Measurements from ENCODE around the gene AJUBA.
A peak's percentile ranks its signal among the peaks of the same experiment; 100 is the strongest.

Gene AJUBA

DNA sequence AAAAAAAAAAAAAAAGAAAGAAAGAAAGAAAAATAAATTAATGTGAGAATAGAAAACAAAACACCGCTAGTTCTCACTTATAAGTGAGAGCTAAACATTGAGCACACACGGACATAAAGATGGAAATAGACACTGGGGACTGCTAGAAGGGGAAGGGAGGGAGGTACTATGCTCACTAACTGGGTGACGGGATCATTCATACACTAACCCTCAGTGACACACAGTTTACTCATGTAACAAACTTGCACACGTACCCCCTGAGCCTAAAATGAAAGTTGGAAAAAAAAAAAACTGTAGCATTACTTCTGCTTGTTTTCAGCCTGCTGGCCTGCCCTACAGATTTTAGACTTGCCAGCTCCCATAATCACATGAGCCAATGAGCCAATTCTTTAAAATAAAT, 42.7 kb downstream of the AJUBA start:
- no peak for DNase-seq
- no peak for ATAC-seq (ENCODE audit: insufficient read depth, low read depth)
- no peak overlapping the region for H2AFZ ChIP-seq (ENCODE audit: low read depth, low read length)

DNA sequence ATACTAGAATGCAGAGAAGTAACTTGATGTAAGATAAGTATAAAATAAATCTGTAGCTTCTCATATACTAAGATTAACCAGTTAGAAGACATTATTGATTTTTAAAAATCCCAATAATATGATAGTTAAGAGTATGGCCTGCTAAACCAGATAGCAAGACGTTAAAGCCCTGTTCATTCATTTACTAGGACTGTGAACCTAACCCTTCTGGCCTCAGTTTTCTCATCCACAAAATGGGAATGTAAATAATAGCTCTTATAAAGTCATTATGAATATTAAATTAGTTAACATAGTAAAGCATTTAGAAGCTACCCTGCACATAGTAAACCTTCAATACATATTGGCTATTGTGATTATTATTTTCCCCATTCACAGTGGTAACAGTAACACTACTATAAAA, 47.2 kb downstream of the AJUBA start:
- Histone ChIP-seq H4K20me1 (ENCODE audit: insufficient read depth, low read length) (no peaks in the 10 kb centered on the region), H3K27me3 (ENCODE audit: insufficient read depth, low read length, poor library complexity) (no peaks in the 10 kb centered on the region), H3K4me3 (ENCODE audit: low read depth in 1 of 2, low read length in 2 of 2) (no peak overlapping the region), H3K27ac (ENCODE audit: low read length) (no peak overlapping the region), H3K4me2 (ENCODE audit: insufficient read depth, low read length) (no peak overlapping the region), H3K9ac (ENCODE audit: low read depth, low read length) (no peak overlapping the region), H3K36me3 (ENCODE audit: insufficient read depth, low read length) (no peaks in the 10 kb centered on the region), H2AFZ (ENCODE audit: low read depth, low read length) (no peak overlapping the region), H3K79me2 (ENCODE audit: insufficient read depth, low read length) (no peaks in the 10 kb centered on the region), H3K4me1 (ENCODE audit: insufficient read depth, low read length) (peaks cover 10% of the 10 kb centered on the region), H3K9me3 (ENCODE audit: insufficient read depth, low read length, severe bottlenecking) (no peaks in the 10 kb centered on the region)
- ATAC-seq (ENCODE audit: insufficient read depth, low read depth) (no peak), DNase-seq (no peak)
- TF ChIP-seq, protein P1, sequence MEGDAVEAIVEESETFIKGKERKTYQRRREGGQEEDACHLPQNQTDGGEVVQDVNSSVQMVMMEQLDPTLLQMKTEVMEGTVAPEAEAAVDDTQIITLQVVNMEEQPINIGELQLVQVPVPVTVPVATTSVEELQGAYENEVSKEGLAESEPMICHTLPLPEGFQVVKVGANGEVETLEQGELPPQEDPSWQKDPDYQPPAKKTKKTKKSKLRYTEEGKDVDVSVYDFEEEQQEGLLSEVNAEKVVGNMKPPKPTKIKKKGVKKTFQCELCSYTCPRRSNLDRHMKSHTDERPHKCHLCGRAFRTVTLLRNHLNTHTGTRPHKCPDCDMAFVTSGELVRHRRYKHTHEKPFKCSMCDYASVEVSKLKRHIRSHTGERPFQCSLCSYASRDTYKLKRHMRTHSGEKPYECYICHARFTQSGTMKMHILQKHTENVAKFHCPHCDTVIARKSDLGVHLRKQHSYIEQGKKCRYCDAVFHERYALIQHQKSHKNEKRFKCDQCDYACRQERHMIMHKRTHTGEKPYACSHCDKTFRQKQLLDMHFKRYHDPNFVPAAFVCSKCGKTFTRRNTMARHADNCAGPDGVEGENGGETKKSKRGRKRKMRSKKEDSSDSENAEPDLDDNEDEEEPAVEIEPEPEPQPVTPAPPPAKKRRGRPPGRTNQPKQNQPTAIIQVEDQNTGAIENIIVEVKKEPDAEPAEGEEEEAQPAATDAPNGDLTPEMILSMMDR (IDR thresholded peaks at IDR 0.05; ENCODE audit: borderline replicate concordance, extremely low read depth, low read length, poor library complexity, severe bottlenecking) = no peak
- TF ChIP-seq EZH2 (IDR thresholded peaks at IDR 0.05; ENCODE audit: borderline replicate concordance, low read depth, low read length, severe bottlenecking) = no peak

More for the DNA sequence above, 42.7 kb downstream of the AJUBA start:
- H3K79me2 ChIP-seq (ENCODE audit: insufficient read depth, low read length) = no peaks in the 10 kb centered on the region
- H3K36me3 ChIP-seq (ENCODE audit: insufficient read depth, low read length) = peaks cover 8% of the 10 kb centered on the region; the same call in 1 of the 2 replicates
- H3K9me3 ChIP-seq (ENCODE audit: insufficient read depth, low read length, severe bottlenecking) = no peaks in the 10 kb centered on the region
- H3K27me3 ChIP-seq (ENCODE audit: insufficient read depth, low read length, poor library complexity) = no peaks in the 10 kb centered on the region
- no peak overlapping the region for H3K27ac ChIP-seq (ENCODE audit: low read length)
- H3K4me1 ChIP-seq (ENCODE audit: insufficient read depth, low read length) = no peaks in the 10 kb centered on the region
- no peak overlapping the region for H3K9ac ChIP-seq (ENCODE audit: low read depth, low read length)
- no peak overlapping the region for H3K4me2 ChIP-seq (ENCODE audit: insufficient read depth, low read length)
- no peak overlapping the region for H3K4me3 ChIP-seq (ENCODE audit: low read depth in 1 of 2, low read length in 2 of 2)
- no peaks in the 10 kb centered on the region for H4K20me1 ChIP-seq (ENCODE audit: insufficient read depth, low read length)
- no peak for TF ChIP-seq EZH2 (IDR thresholded peaks at IDR 0.05; ENCODE audit: borderline replicate concordance, low read depth, low read length, severe bottlenecking)
- TF ChIP-seq, protein P1 (IDR thresholded peaks at IDR 0.05; ENCODE audit: borderline replicate concordance, extremely low read depth, low read length, poor library complexity, severe bottlenecking) = no peak

DNA sequence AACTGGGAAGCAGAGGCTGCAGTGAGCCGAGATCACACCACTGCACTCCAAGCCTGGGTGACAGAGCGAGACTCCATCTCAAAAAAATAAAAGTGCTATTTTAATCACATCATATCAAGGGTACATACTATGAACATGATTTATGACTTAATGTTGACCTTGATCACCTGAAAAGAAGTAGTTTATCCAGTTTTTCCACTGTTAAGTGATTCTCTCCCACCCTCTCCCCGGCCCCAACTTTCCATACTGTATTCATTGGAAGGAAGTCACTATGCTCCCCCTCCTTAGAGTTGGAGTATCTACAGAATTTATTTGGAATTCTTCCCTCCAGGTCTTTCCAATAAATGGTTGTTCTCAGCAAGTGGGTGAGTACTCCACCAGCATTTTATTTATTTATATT, 50.2 kb downstream of the AJUBA start:
- Histone ChIP-seq H3K27me3 (ENCODE audit: insufficient read depth, low read length, poor library complexity) (no peaks in the 10 kb centered on the region), H3K4me1 (ENCODE audit: insufficient read depth, low read length) (peaks cover 29% of the 10 kb centered on the region), H2AFZ (ENCODE audit: low read depth, low read length) (no peak overlapping the region), H3K79me2 (ENCODE audit: insufficient read depth, low read length) (peaks cover 19% of the 10 kb centered on the region), H3K9ac (ENCODE audit: low read depth, low read length) (no peak overlapping the region), H4K20me1 (ENCODE audit: insufficient read depth, low read length) (no peaks in the 10 kb centered on the region), H3K36me3 (ENCODE audit: insufficient read depth, low read length) (peaks cover 3% of the 10 kb centered on the region), H3K4me3 (ENCODE audit: low read depth in 1 of 2, low read length in 2 of 2) (no peak overlapping the region), H3K9me3 (ENCODE audit: insufficient read depth, low read length, severe bottlenecking) (no peaks in the 10 kb centered on the region), H3K27ac (ENCODE audit: low read length) (no peak overlapping the region), H3K4me2 (ENCODE audit: insufficient read depth, low read length) (no peak overlapping the region)
- no peak for ATAC-seq (ENCODE audit: insufficient read depth, low read depth)
- no peak for DNase-seq
- no peak for TF ChIP-seq EZH2 (IDR thresholded peaks at IDR 0.05; ENCODE audit: borderline replicate concordance, low read depth, low read length, severe bottlenecking)
- TF ChIP-seq, protein P1 (IDR thresholded peaks at IDR 0.05; ENCODE audit: borderline replicate concordance, extremely low read depth, low read length, poor library complexity, severe bottlenecking) = no peak

DNA sequence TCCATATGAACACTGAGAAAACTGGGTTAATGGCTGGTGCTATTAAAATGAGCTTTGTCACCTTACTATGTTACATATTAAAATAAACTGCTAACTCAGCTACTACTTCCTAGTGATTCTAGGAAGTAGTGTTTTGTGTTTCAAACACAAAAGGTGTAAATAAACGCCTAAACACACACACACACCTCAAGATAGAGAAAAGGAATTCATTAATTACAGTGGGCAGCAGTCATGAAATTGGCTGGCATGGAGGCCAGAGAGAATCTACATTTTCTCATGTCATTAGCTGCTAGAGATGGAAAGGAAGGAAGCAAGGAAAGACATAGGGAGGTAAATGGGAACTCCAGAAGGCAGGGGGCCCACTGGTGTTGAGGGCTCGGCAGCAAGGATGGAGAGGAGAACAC, 52.4 kb downstream of the AJUBA start:
- Histone ChIP-seq H3K79me2 (ENCODE audit: insufficient read depth, low read length) (peaks cover 23% of the 10 kb centered on the region), H4K20me1 (ENCODE audit: insufficient read depth, low read length) (no peaks in the 10 kb centered on the region), H3K9ac (ENCODE audit: low read depth, low read length) (peak overlapping the region; percentile 57), H3K36me3 (ENCODE audit: insufficient read depth, low read length) (peaks cover 23% of the 10 kb centered on the region), H3K9me3 (ENCODE audit: insufficient read depth, low read length, severe bottlenecking) (no peaks in the 10 kb centered on the region), H2AFZ (ENCODE audit: low read depth, low read length) (peak overlapping the region; percentile 85), H3K27me3 (ENCODE audit: insufficient read depth, low read length, poor library complexity) (no peaks in the 10 kb centered on the region), H3K4me3 (ENCODE audit: low read depth in 1 of 2, low read length in 2 of 2) (peak overlapping the region; percentile 25 to 80; a peak in 3 of 4 replicates), H3K4me1 (ENCODE audit: insufficient read depth, low read length) (peaks cover 33% of the 10 kb centered on the region), H3K4me2 (ENCODE audit: insufficient read depth, low read length) (peak overlapping the region; percentile 86), H3K27ac (ENCODE audit: low read length) (peak overlapping the region; percentile 57)
- no peak for DNase-seq
- ATAC-seq (ENCODE audit: insufficient read depth, low read depth) = no peak
- TF ChIP-seq, protein P1 (IDR thresholded peaks at IDR 0.05; ENCODE audit: borderline replicate concordance, extremely low read depth, low read length, poor library complexity, severe bottlenecking) = no peak
- no peak for TF ChIP-seq EZH2 (IDR thresholded peaks at IDR 0.05; ENCODE audit: borderline replicate concordance, low read depth, low read length, severe bottlenecking)
